Measurements from ENCODE around the gene HOXA10.

Gene HOXA10

GRCh38 chr7:27185854-27186667 is 11.9 kb upstream of the HOXA10 start:
- no peak overlapping the region for H3K27ac Mint-ChIP-seq
- peaks cover 88% of the 10 kb centered on the region for H3K27me3 Mint-ChIP-seq (ENCODE audit: low read depth, poor library complexity)
- H3K4me3 Mint-ChIP-seq, result peak overlapping the region; percentile 82
- no peak for TF ChIP-seq CTCF (IDR thresholded peaks at IDR 0.05)
- peaks cover 71% of the 10 kb centered on the region for H3K4me1 Mint-ChIP-seq
- peak; percentile 33 for DNase-seq
- H3K36me3 Mint-ChIP-seq (ENCODE audit: low read depth), result peaks cover 4% of the 10 kb centered on the region
- H3K9me3 Mint-ChIP-seq, result no peaks in the 10 kb centered on the region

GRCh38 chr7:27185013-27185853 is 11.1 kb upstream of the HOXA10 start, which contains the start of gene HOXA11:
TSS of gene HOXA11 (minus strand) at chr7:27185232. CDS start at chr7:27185144, 88 bp downstream.
- H3K27ac Mint-ChIP-seq, result peak within 1 kb of the TSS; percentile 83
- H3K36me3 Mint-ChIP-seq (ENCODE audit: low read depth), result peaks cover 4% of the 10 kb centered on the region
- peak; percentile 40 for DNase-seq
- no peak for TF ChIP-seq CTCF (IDR thresholded peaks at IDR 0.05)
- peaks cover 84% of the 10 kb centered on the region for H3K27me3 Mint-ChIP-seq (ENCODE audit: low read depth, poor library complexity)
- peak within 1 kb of the TSS; percentile 82 for H3K4me3 Mint-ChIP-seq
- H3K9me3 Mint-ChIP-seq, result no peaks in the 10 kb centered on the region
- peaks cover 75% of the 10 kb centered on the region for H3K4me1 Mint-ChIP-seq

- peak overlapping the region; percentile 82 for H3K4me3 Mint-ChIP-seq
- peak overlapping the region; percentile 83 for H3K27ac Mint-ChIP-seq
- H3K9me3 Mint-ChIP-seq, result no peaks in the 10 kb centered on the region
- H3K4me1 Mint-ChIP-seq, result peaks cover 75% of the 10 kb centered on the region
- peaks cover 4% of the 10 kb centered on the region for H3K36me3 Mint-ChIP-seq (ENCODE audit: low read depth)
- peak; percentile 71 for DNase-seq
- peaks cover 83% of the 10 kb centered on the region for H3K27me3 Mint-ChIP-seq (ENCODE audit: low read depth, poor library complexity)
- TF ChIP-seq CTCF (IDR thresholded peaks at IDR 0.05), result no peak
Observed at GRCh38 chr7:27184337-27185012, 10.4 kb upstream of the HOXA10 start.

- H3K4me1 Mint-ChIP-seq, result peaks cover 75% of the 10 kb centered on the region
- H3K27me3 Mint-ChIP-seq (ENCODE audit: low read depth, poor library complexity), result peaks cover 83% of the 10 kb centered on the region
- peak; percentile 20 for DNase-seq
- TF ChIP-seq CTCF (IDR thresholded peaks at IDR 0.05), result no peak
- peaks cover 4% of the 10 kb centered on the region for H3K36me3 Mint-ChIP-seq (ENCODE audit: low read depth)
- no peaks in the 10 kb centered on the region for H3K9me3 Mint-ChIP-seq
- H3K4me3 Mint-ChIP-seq, result peak overlapping the region; percentile 82
- H3K27ac Mint-ChIP-seq, result peak overlapping the region; percentile 61
Observed at GRCh38 chr7:27183682-27184336, 9.7 kb upstream of the HOXA10 start.

GRCh38 chr7:27182861-27183681 is 9.0 kb upstream of the HOXA10 start:
- H3K27me3 Mint-ChIP-seq (ENCODE audit: low read depth, poor library complexity), result peaks cover 83% of the 10 kb centered on the region
- peak; percentile 47 for DNase-seq
- H3K4me1 Mint-ChIP-seq, result peaks cover 75% of the 10 kb centered on the region
- no peak for TF ChIP-seq CTCF (IDR thresholded peaks at IDR 0.05)
- peaks cover 4% of the 10 kb centered on the region for H3K36me3 Mint-ChIP-seq (ENCODE audit: low read depth)
- no peak overlapping the region for H3K27ac Mint-ChIP-seq
- H3K9me3 Mint-ChIP-seq, result no peaks in the 10 kb centered on the region
- H3K4me3 Mint-ChIP-seq, result peak overlapping the region; percentile 82

All from nephron progenitor cell (in vitro differentiated cells).